ENCODE results near the gene ANKRD31.
"Not testable (repeated sequence)": the region's sequence is repeated elsewhere in the genome, so short reads cannot be mapped to it uniquely, and the experiment has no call there.

The ANKRD31 gene

GRCh38 chr5:75148051-75148450 is 88.6 kb downstream of the ANKRD31 start:
- DNase-seq (ENCODE audit: low spot score) = no peak

DNA sequence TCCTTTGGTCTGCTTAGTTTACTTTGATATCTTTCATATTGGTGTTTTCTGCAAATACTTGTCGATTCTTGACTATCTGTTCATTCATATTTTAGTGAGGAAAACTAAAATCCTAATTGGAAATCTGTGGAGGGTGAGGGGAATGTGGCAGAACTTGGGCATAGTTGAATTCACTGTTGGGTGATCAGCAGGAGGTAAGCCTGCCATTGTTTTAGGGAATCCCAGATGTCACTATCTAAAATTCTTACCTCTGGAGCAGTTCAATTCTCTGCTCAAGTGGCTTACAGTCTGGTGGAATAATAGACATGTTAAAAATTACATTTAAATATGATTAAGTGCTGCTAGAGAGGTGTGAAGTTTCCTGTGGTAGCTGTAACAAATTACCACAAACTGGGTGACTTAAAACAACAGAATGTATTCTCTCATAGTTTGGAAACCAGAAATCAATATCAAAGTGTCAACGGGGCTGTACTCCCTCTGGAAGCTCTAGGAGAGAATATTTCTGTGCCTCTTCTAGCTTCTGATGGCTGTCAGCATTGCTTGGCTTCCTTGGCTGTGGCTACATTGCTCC is 94.0 kb downstream of the ANKRD31 start:
- no peak for DNase-seq (ENCODE audit: low spot score)

- DNase-seq (ENCODE audit: low spot score) = no peak
Measured at GRCh38 chr5:75140277-75140676, 96.4 kb downstream of the ANKRD31 start.

- DNase-seq (ENCODE audit: low spot score) = no peak
Measured at GRCh38 chr5:75138689-75139088, 98.0 kb downstream of the ANKRD31 start.

DNA sequence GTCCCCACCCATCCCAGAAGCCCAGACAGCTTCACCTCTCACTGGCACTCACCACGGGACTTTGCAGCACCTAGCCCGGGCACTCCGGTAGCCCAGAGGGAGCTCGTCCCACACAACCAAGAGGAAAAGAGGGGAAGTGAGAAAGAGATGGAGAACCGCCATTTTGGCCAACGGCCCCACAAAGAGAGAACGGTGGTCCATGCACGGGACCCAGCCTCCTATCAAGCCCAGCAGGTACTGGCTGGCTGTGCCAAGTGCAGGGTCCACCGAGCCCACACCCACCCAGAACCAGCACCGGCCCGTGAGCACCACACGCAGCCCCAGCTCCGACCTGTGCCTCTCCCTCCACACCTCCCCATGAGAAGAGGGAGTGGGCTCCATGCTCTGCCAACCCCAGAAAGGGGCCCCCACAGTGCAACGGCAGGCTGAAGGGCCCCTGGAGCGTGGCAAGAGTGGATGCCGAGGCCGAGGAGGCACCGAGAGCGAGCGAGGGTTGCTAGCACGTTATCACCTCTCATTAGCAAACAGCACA is 105.8 kb downstream of the ANKRD31 start:
- DNase-seq (ENCODE audit: low spot score) = no peak

- DNase-seq (ENCODE audit: low spot score) = no peak
Measured at GRCh38 chr5:75116856-75117255, 119.8 kb downstream of the ANKRD31 start.

DNA sequence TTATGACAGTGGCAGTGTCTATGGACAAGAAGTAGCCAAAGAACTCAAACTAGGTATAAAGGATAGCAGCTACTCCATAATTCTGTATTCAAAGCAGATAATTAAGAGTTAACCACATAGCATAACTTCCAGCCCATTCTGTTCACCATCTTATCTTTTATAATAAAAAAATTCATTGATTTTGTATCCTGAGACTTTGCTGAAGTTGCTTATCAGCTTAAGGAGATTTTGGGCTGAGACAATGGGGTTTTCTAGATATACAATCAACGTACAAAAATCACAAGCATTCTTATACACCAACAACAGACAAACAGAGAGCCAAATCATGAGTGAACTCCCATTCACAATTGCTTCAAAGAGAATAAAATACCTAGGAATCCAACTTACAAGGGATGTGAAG is 122.4 kb downstream of the ANKRD31 start:
- DNase-seq (ENCODE audit: low spot score) = not testable (repeated sequence)

GRCh38 chr5:75113354-75114113 is 123.1 kb downstream of the ANKRD31 start:
- DNase-seq (ENCODE audit: low spot score) = no peak

DNA sequence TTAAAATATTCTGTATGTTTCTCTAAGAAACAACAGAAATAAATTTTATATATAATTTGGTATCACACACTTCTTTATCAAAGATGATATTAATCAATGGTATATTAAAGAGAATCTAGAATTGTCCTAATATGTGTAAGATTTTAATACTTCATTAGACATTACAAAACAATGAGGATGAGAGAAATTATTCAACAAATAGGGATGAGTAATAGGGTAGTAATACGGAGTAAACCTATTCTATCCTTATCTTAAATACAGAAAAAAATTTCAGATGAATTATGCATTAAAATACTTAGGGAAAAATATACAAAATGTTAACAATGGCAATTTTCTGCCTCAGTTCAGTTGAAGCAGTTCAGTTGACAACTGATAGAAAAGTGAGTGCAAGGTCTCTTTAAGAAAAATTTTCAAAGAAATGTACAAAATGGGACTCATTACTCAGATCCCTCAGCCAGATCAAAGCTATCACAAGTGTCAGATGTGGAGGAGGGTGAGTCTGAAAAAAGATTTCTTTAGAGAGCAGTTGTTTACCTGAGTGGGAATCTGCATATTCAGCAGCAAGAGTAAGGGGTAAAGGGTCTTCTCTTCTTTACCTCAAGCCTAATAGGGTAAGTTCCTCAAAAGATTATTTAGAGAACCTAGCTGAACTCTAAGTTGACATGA is 127.6 kb downstream of the ANKRD31 start:
- DNase-seq (ENCODE audit: low spot score) = no peak

DNA sequence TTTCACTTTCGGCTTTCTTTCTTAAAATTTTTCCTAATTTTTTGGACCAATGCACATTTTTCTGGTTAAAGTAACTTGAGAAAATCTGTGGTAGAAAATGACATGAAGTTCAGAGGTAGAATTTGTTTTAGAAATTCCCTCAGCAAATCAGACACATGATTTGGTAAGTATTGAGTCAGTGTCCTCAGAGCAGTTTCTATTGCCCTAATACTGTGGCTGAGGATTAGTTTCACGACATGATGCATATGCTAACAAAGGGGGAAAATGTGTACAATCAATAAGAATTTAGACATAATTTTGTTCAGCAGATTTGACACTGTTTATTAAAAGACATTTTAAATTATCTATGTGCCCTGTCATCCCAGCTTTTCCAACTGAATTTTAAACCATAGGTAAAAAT is 128.2 kb downstream of the ANKRD31 start:
- no peak for DNase-seq (ENCODE audit: low spot score)

- DNase-seq (ENCODE audit: low spot score) = not testable (repeated sequence)
Measured at GRCh38 chr5:75095956-75096355, 140.7 kb downstream of the ANKRD31 start.

DNA sequence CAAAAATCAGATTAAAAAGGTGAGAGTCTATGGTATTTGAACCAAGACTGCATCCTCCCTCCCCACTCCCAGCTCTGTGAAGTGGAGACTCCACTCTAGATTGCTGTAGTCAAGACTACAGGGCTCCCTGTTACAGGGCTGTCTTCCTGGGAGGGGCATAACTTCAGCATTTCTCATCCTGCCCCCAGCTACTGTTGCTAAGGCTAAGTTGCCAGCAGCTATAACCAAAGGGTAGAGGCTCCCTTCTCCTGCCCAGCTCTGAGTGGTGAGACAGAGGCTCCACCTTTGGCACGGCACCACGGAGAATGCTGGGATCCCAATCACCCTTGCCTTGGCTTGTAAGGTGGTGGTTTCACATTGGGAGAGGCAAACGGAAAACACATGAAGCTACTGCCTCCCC is 145.1 kb downstream of the ANKRD31 start:
- no peak for DNase-seq (ENCODE audit: low spot score)

DNA sequence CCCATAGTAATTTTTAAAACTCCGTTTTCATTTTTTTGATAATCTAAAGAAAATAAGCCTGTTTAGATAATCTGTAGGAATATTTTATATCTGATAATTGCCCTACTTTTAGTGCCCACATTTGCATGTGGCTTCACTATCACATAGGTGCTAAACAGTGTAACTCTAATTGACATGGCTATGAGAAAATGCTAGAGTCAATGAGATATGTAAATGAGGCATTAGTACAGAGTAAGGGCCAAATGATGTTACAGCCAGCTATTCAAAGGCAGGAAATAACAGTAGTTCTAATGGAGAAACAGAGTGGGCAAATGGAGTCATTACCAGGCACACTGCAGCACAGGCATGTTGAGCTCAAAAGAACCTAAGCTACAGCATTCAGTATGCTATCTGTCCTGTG is 147.0 kb downstream of the ANKRD31 start:
- DNase-seq (ENCODE audit: low spot score) = no peak

- DNase-seq (ENCODE audit: low spot score) = no peak
Measured at GRCh38 chr5:75089137-75089536, 147.5 kb downstream of the ANKRD31 start.

DNA sequence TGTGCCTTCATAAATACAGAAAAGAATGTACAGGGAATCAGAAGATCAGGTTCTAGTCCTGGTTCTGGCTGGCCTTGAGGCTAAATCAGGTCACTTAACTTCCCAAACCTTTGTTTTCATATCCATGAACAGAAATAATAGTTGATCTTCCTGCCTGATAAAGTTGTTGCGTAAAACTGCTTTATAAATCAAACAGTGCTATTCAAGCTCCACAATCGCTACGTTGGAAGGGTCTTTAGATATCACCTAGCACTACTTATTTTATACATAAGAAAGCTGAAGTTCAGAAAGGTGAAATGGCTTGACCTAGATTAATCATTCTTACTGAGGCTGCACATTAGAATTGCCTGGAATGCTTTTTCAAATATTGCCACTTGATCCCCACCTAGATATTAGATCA is 148.0 kb downstream of the ANKRD31 start:
- DNase-seq (ENCODE audit: low spot score) = no peak

GRCh38 chr5:75081510-75081909 is 155.2 kb downstream of the ANKRD31 start:
- no peak for DNase-seq (ENCODE audit: low spot score)

DNA sequence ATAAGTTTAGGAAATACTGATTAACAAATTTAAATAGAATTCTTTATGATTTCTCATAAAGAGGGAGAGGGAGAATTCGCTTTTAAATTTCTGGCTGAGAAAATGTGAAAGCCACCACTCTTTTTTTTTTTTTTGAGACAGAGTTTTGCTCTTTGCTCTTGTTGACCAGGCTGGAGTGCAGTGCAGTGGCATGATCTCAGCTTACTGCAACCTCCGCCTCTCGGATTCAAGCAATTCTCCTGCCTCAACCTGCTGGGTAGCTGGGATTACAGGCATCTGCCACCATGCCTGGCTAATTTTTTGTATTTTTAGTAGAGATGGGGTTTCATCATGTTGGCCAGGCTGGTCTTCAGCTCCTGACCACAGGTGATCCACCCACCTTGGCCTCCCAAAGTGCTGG is 157.3 kb downstream of the ANKRD31 start:
- not testable (repeated sequence) for DNase-seq (ENCODE audit: low spot score)

DNA sequence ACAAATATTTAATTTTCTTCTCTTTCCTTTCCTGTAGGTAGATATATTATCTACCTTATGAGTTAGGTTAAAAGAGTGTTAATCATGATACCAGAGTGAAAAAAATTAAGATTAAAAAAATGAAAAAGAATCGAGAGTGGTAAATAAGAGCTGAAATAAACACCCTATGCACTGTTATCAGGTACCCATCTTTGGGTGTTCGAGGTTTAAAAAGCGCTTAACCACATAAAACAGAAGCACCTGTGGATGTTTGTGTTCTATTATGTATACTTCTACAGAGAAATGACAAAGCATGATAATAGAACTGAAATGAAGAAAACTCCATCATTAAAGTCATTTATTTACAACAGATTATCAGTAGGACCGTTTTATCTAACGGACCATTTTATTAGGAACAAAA is 158.7 kb downstream of the ANKRD31 start:
- DNase-seq (ENCODE audit: low spot score) = no peak

- DNase-seq (ENCODE audit: low spot score) = no peak
Measured at GRCh38 chr5:75072061-75072460, 164.6 kb downstream of the ANKRD31 start.

DNA sequence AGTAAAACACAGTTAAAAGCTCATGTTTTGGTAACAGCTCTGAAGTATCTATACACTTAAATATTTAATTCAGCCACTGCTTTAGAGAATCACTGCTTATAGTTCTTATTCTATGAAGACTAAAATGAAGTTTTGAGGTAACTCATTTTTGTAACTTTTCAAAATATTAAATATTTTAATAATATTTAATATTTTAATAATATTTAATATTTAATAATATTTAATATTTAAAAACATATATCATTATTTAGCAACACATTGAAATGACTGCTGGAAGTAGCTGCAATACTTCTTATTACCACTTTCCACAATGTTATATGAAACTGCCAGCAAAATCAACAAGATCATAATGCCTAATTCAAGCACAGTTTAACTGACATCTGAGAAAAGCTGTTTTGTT is 165.6 kb downstream of the ANKRD31 start:
- DNase-seq (ENCODE audit: low spot score) = no peak

DNA sequence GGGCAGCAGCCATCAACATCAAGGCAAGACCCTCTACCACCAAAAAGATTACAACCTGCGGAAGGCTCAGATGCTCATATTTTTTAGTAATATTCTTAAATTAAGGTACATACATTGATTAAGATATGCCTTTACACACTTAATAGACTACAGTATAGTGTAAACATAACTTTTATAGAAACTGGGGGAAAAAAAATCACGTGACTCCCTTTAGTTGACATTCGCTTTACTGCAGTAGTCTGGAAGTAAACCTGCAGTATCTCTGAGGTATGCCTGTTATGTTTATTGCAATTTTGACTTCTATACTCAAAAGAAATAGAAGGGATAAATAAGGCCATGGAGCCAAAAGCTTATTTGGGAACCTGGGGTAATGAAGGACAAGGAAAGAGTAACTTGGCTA is 169.2 kb downstream of the ANKRD31 start:
- DNase-seq (ENCODE audit: low spot score) = no peak

GRCh38 chr5:75062925-75063531 is 173.7 kb downstream of the ANKRD31 start:
- no peak for DNase-seq (ENCODE audit: low spot score)

Measured in hematopoietic multipotent progenitor cell treated with erythropoietin and hydrocortisone succinate and interleukin-3 and kit ligand, for 17 days (in vitro differentiated cells).